Measurements from ENCODE around the gene DOCK1. TPM values are rescaled to one million over a fixed set of nuclear protein-coding genes. Genes with fewer than 3 reads are reported as not detected.

DOCK1 gene
- polyA plus RNA-seq, 1 of the 3 experiments (the other 2 are of a cell fraction), result 15.5 TPM

DNA sequence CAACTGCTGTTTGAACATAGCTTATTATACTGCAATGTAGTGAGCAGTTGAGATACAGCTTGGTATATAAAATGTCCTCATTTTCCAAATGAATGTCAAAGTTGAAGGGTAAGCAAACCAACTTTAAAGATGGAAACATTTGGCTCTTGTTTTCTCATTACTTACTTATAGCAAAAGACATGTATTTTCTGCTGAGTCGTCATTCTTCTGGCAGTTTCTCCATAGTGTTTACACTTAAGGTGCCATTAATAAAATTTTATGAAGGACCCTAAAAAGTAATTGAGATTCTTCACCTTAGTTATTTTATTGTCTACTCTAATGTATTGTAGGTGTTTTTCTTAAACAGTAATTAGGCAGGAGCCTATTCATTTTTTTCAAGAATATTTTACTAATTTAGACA is 222.6 kb downstream of the DOCK1 start:
- H3K9ac ChIP-seq, result no peak overlapping the region
- H3K27ac ChIP-seq (ENCODE audit: low read depth in 2 of 2, low read length in 1 of 2), result no peak overlapping the region
- no peak overlapping the region for H2AFZ ChIP-seq (ENCODE audit: low read depth)
- H3K27me3 ChIP-seq (ENCODE audit: insufficient read depth), result no peaks in the 10 kb centered on the region
- H3K4me2 ChIP-seq, result no peak overlapping the region
- no peaks in the 10 kb centered on the region for H3F3A ChIP-seq (replicated peaks; ENCODE audit: insufficient read depth)
- H3K9me2 ChIP-seq, result no peaks in the 10 kb centered on the region
- DNase-seq, result no peak
- no peak overlapping the region for H3K4me3 ChIP-seq (ENCODE audit: low read depth in 2 of 2, low read length in 1 of 2)
- H3K9me3 ChIP-seq, result no peaks in the 10 kb centered on the region
- H3K79me2 ChIP-seq (ENCODE audit: insufficient read depth), result no peaks in the 10 kb centered on the region
- TF ChIP-seq POLR2AphosphoS5 (IDR thresholded peaks at IDR 0.05; ENCODE audit: low read depth, low read length), result no peak
- TF ChIP-seq, protein P1, sequence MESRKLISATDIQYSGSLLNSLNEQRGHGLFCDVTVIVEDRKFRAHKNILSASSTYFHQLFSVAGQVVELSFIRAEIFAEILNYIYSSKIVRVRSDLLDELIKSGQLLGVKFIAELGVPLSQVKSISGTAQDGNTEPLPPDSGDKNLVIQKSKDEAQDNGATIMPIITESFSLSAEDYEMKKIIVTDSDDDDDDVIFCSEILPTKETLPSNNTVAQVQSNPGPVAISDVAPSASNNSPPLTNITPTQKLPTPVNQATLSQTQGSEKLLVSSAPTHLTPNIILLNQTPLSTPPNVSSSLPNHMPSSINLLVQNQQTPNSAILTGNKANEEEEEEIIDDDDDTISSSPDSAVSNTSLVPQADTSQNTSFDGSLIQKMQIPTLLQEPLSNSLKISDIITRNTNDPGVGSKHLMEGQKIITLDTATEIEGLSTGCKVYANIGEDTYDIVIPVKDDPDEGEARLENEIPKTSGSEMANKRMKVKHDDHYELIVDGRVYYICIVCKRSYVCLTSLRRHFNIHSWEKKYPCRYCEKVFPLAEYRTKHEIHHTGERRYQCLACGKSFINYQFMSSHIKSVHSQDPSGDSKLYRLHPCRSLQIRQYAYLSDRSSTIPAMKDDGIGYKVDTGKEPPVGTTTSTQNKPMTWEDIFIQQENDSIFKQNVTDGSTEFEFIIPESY (IDR thresholded peaks at IDR 0.05; ENCODE audit: borderline replicate concordance, low read depth), result no peak
- no peak for TF ChIP-seq RXRA (IDR thresholded peaks at IDR 0.05; ENCODE audit: borderline replicate concordance, low read depth)
- TF ChIP-seq, protein P2, sequence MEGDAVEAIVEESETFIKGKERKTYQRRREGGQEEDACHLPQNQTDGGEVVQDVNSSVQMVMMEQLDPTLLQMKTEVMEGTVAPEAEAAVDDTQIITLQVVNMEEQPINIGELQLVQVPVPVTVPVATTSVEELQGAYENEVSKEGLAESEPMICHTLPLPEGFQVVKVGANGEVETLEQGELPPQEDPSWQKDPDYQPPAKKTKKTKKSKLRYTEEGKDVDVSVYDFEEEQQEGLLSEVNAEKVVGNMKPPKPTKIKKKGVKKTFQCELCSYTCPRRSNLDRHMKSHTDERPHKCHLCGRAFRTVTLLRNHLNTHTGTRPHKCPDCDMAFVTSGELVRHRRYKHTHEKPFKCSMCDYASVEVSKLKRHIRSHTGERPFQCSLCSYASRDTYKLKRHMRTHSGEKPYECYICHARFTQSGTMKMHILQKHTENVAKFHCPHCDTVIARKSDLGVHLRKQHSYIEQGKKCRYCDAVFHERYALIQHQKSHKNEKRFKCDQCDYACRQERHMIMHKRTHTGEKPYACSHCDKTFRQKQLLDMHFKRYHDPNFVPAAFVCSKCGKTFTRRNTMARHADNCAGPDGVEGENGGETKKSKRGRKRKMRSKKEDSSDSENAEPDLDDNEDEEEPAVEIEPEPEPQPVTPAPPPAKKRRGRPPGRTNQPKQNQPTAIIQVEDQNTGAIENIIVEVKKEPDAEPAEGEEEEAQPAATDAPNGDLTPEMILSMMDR (IDR thresholded peaks at IDR 0.05), result no peak
- TF ChIP-seq, protein P3, sequence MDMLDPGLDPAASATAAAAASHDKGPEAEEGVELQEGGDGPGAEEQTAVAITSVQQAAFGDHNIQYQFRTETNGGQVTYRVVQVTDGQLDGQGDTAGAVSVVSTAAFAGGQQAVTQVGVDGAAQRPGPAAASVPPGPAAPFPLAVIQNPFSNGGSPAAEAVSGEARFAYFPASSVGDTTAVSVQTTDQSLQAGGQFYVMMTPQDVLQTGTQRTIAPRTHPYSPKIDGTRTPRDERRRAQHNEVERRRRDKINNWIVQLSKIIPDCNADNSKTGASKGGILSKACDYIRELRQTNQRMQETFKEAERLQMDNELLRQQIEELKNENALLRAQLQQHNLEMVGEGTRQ (IDR thresholded peaks at IDR 0.05; ENCODE audit: borderline replicate concordance, low read depth, low read length), result no peak
- TF ChIP-seq, protein P4, sequence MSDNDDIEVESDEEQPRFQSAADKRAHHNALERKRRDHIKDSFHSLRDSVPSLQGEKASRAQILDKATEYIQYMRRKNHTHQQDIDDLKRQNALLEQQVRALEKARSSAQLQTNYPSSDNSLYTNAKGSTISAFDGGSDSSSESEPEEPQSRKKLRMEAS (IDR thresholded peaks at IDR 0.05; ENCODE audit: low read depth), result no peak
- TF ChIP-seq NRF1 (IDR thresholded peaks at IDR 0.05; ENCODE audit: low read depth, low read length), result no peak
- TF ChIP-seq RFX5 (IDR thresholded peaks at IDR 0.05; ENCODE audit: low read length), result no peak
- no peak for TF ChIP-seq SIN3A (IDR thresholded peaks at IDR 0.05; ENCODE audit: borderline replicate concordance, low read depth, low read length)
- no peak for TF ChIP-seq MEF2A (IDR thresholded peaks at IDR 0.05; ENCODE audit: borderline replicate concordance, low read depth)
- no peak for TF ChIP-seq CHD2 (IDR thresholded peaks at IDR 0.05; ENCODE audit: low read length, partially characterized antibody)
- TF ChIP-seq NFIC (IDR thresholded peaks at IDR 0.05; ENCODE audit: borderline replicate concordance), result no peak
- no peak for TF ChIP-seq EZH2phosphoT487 (IDR thresholded peaks at IDR 0.05; ENCODE audit: borderline replicate concordance, low read depth)
- TF ChIP-seq, protein P5, sequence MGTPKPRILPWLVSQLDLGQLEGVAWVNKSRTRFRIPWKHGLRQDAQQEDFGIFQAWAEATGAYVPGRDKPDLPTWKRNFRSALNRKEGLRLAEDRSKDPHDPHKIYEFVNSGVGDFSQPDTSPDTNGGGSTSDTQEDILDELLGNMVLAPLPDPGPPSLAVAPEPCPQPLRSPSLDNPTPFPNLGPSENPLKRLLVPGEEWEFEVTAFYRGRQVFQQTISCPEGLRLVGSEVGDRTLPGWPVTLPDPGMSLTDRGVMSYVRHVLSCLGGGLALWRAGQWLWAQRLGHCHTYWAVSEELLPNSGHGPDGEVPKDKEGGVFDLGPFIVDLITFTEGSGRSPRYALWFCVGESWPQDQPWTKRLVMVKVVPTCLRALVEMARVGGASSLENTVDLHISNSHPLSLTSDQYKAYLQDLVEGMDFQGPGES (IDR thresholded peaks at IDR 0.05; ENCODE audit: low read depth, low read length), result no peak
- TF ChIP-seq GATA2 (CRISPR knock-in tag; IDR thresholded peaks at IDR 0.05), result no peak
- no peak for TF ChIP-seq MXI1 (IDR thresholded peaks at IDR 0.05; ENCODE audit: low read depth, low read length)
- no peak for TF ChIP-seq TCF12 (IDR thresholded peaks at IDR 0.05)
- TF ChIP-seq FOXJ3 (CRISPR knock-in tag; IDR thresholded peaks at IDR 0.05), result no peak
- H3K36me3 ChIP-seq (replicated peaks in 1 of 2; ENCODE audit: control insufficient read depth in 1 of 2, insufficient read depth in 2 of 2, low read length in 1 of 2), result peaks cover 24 to 39% of the 10 kb centered on the region in 2 experiments
- ChIA-PET POLR2A (no interaction called here), CTCF (no interaction called here)
- 92% methylated on average over 1 of the region's 1 CpG for WGBS (ENCODE audit: low lambda C conversion rate)
- peaks cover 0 to 5% of the 10 kb centered on the region in 2 experiments; a peak in 1 of 4 replicates for H3K4me1 ChIP-seq (ENCODE audit: control insufficient read depth in 1 of 2, insufficient read depth in 2 of 2, low read depth in 1 of 2, low read length in 1 of 2)
- peaks cover 5% of the 10 kb centered on the region; the same call in 1 of the 2 replicates for H4K20me1 ChIP-seq (ENCODE audit: insufficient read depth)

Data from SK-N-SH (cell line).